MG63 (cell line): ENCODE data around the gene CDK5RAP2. TPM values are rescaled to one million over a fixed set of nuclear protein-coding genes. Genes with fewer than 3 reads are reported as not detected.
"Not testable (repeated sequence)": the region's sequence is repeated elsewhere in the genome, so short reads cannot be mapped to it uniquely, and the experiment has no call there.

Source experiments
- DNase-seq: peaks from one replicate; pipeline ENCODE4 v3.0.0-alpha.2; 2020
- H3K27me3 ChIP-seq: fragments of 250-450 bp; sonication (Bioruptor Pico); 2 replicates; pipeline ENCODE4 v1.5.1; 2020; ENCODE audit warnings: mild to moderate bottlenecking, moderate library complexity
- H3K36me3 ChIP-seq: fragments of 250-450 bp; sonication (Bioruptor Pico); 2 replicates; pipeline ENCODE4 v1.5.1; 2020; ENCODE audit warnings: mild to moderate bottlenecking, moderate library complexity
- H3K4me3 ChIP-seq: fragments of 250-450 bp; sonication (Bioruptor Pico); 2 replicates; pipeline ENCODE4 v1.5.1; 2020; ENCODE audit warnings: mild to moderate bottlenecking, moderate library complexity
- H3K9me3 ChIP-seq: fragments of 250-450 bp; sonication (Bioruptor Pico); 2 replicates; pipeline ENCODE4 v1.5.1; 2020; ENCODE audit warnings: mild to moderate bottlenecking, moderate library complexity
- total RNA-seq: library from RNA; depleted of rRNA; stranded (reverse); fragments of >200 nt; shearing (Covaris generic); gene quantifications from 2 replicates; pipeline ENCODE4 v1.2.3, GENCODE V29; 2014; ENCODE audit warnings: low replicate concordance

Gene CDK5RAP2
- total RNA-seq, 1 experiment from 2014 or later: 30.4 TPM

DNA sequence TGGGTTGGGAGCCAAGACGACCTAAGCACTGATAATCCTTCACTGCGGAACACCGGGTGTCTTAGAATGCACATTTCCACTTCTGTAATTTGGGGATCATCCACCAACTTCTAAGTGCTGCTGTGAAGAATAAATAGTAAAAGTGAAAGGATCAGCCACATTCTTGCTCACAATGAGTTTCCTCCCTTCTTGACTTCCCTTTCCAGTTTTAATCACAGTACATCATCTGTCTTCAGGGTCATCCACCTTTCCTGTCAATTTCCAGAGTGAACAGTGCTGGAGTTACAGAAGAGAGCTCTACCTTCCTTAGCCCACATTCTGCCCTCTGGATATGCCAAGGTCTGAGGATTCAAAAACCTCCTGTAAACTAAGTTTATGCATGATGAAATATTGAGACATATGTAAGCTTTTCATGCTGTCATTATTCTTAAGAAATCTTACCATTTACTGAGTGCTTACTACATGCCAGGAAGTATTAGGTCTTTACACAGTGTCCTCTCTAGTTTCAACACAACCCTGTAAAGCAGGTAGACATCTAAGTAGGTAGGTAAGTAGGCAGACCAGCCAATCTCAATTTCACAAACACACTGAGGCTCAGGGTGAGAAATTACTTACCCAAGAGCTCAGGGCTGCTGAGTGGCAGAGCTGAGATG lies 105.2 kb downstream of the CDK5RAP2 start:
- DNase-seq: no peak
- no peaks in the 10 kb centered on the region for H3K9me3 ChIP-seq
- H3K27me3 ChIP-seq: no peaks in the 10 kb centered on the region
- H3K4me3 ChIP-seq: no peak overlapping the region
- H3K36me3 ChIP-seq: peaks cover 50% of the 10 kb centered on the region

DNA sequence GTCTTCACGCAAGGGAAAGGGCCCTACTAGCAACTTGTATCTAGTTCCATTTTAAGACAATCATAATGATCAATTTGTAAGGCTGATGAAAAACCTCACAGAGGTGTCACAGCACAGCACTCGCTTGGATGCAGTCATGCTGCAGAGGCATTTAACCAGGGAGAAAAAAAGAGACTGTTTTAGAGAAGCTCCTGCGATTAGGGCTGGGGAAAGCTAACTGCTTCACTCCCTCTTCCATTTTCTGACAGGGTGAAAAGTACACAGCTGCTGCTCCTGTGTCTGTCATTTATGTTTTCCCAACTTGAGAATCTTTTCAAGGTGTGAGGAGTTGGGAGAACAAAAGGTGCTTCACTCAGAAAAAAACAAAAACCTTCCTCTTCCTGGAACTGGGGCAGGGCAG lies 106.4 kb downstream of the CDK5RAP2 start:
- Histone ChIP-seq H3K4me3 (no peak overlapping the region), H3K27me3 (no peaks in the 10 kb centered on the region), H3K9me3 (no peaks in the 10 kb centered on the region), H3K36me3 (peaks cover 49% of the 10 kb centered on the region)
- DNase-seq: no peak

DNA sequence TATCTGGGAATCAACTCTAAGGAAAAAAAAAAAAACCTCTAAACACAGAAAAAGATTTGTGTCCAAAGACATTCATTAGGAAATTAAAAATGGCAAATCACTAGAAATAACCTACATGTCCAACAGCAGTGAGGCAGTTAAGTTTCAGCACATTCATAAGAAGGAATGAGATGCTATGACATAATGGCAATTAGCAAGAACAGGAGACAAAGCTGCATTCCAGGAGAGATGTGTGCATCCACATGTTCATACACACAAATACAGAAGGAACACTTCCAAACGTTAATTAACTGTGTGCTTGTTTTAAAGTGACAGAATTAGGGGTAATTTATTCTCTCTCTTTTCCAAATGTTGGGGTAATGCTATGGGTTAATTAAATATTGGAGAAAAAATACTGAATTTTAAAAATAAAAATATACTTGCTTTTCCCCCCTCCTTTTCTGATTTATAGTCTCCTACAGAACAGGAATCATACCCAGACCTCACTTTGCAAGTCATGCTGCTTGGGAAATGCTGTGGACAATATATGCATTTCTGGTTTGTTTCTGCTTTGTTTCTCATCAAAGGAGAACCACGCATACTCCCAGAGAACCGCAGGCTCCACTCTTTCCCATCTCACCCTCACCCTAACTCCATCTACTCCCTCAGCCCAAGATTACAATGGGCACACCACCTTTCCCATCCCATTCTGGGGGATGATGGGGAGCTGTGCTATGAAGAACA lies 114.1 kb downstream of the CDK5RAP2 start:
- no peaks in the 10 kb centered on the region for H3K27me3 ChIP-seq
- H3K4me3 ChIP-seq: no peak overlapping the region
- H3K9me3 ChIP-seq: no peaks in the 10 kb centered on the region
- DNase-seq: no peak
- H3K36me3 ChIP-seq: peaks cover 21% of the 10 kb centered on the region

DNA sequence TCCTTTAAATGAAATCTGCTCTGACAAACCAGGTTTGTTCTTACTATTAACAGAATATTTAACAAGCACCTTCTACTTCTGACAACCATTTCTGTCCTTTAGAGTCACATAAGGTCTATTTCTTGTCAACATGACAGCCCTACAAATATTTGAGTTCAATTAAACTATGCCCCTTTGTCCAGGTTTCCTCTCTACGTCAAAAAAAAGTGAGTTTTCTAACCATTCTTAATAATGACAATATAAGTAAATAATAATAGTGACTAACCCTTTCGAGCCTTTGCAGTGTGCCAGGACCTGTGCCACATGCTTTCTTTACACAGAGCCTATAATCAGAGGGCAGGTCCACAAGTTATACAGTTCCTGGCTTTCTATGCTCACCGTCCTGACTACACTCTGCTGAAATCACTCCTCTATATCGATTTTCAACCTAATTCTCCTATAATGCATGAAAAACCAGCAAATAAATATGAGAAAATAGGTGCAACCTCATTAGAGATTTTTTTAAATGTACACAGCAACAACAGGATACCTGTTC lies 115.0 kb downstream of the CDK5RAP2 start:
- no peak for DNase-seq

DNA sequence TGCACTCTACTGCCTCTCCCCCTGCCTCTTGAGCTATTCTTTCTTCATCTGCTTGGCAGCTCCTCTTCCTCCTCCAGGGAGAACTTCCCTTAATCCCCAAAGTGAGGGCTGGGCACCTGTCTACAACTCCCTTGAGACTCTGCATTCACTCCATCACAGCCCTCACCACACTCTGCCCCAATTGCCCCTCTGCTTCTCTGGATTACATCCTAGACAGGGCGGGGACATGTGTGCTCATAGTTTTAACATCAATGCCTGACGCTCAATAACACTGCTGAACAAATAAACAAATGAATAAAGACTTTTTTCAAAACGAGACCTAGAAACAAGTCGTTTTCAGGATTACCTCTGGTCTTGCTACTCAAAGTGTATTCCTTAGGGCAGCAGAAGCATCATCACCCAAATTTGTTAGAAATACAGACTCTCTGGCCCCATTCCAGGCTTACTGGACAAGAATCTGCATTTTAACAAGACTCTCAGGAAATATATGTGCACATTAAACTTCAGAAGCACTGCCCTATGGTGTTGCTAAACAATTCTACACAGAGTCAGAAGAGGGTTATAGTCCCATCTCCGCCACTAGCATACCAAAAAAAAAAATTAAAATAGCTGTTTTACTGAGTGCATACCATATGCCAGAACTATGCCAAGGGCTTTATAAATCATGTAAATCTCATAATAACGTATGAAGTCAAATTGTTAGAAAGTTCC lies 115.6 kb downstream of the CDK5RAP2 start:
- DNase-seq: no peak

More for the DNA sequence above, 115.0 kb downstream of the CDK5RAP2 start:
- Histone ChIP-seq H3K9me3 (no peaks in the 10 kb centered on the region), H3K27me3 (no peaks in the 10 kb centered on the region), H3K4me3 (no peak overlapping the region), H3K36me3 (peaks cover 19% of the 10 kb centered on the region)

DNA sequence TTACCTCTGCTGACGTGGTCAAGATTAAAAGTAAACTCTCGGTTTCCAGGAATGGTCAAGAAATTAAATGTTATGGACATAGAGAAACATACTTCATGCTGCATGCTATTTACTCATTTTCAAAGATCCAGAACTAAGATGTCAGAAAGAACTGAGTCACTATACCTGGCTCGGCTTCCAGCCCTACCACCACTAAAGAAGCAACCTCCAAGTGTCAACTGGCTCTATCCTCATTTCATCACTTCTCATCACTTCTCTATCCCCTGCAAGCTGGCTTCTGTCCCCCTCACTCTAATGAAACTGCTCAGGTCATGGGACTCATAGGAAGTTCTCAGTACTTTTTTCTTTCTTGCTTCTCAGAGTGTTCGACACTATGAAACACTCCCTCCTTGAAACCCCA lies 116.2 kb downstream of the CDK5RAP2 start:
- peaks cover 14% of the 10 kb centered on the region for H3K36me3 ChIP-seq
- DNase-seq: no peak
- no peak overlapping the region for H3K4me3 ChIP-seq
- no peaks in the 10 kb centered on the region for H3K27me3 ChIP-seq
- no peaks in the 10 kb centered on the region for H3K9me3 ChIP-seq

More for the DNA sequence above, 115.6 kb downstream of the CDK5RAP2 start:
- no peaks in the 10 kb centered on the region for H3K27me3 ChIP-seq
- peaks cover 16% of the 10 kb centered on the region for H3K36me3 ChIP-seq
- H3K4me3 ChIP-seq: no peak overlapping the region
- H3K9me3 ChIP-seq: no peaks in the 10 kb centered on the region

DNA sequence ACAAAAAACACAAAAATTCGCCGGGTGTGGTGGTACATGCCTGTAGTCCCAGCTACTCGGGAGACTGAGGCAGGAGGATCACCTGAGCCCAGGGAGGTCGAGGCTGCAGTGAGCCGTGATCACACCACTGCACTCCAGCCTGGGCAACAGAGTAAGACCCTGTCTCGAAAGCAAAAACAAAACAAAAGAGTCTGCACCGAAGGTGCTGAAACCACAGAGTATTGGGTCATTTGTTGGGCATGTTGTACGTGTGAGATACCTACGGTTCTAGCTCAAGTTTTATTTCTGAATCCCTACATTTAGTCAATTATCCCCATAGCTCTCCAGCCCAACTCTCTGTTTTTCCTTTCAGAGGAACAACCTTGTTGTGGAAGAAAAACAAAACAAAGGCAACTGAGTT lies 118.3 kb downstream of the CDK5RAP2 start:
- not testable (repeated sequence) for H3K27me3 ChIP-seq, H3K4me3 ChIP-seq, DNase-seq, H3K9me3 ChIP-seq, H3K36me3 ChIP-seq

DNA sequence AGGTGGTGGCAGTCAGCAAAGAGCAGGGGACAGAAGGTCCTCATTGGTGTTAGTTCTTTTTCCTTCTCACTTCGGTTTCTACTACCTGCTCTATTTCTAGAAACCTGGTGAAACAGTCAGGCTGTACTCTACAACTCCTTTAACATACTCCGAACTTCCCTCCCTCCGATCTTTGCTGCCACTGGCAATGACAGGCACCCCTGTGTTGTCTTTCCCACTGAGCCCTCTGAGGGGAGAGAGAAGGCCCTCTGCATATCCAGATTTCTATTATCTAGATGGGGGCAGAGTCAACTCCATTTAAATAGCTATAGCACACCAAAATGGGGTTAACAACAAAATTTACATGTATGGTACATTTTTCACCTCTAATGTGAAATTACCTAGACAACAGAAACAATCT lies 123.7 kb downstream of the CDK5RAP2 start:
- H3K36me3 ChIP-seq: peaks cover 31% of the 10 kb centered on the region
- H3K27me3 ChIP-seq: no peaks in the 10 kb centered on the region
- DNase-seq: no peak
- H3K4me3 ChIP-seq: no peak overlapping the region
- no peaks in the 10 kb centered on the region for H3K9me3 ChIP-seq

DNA sequence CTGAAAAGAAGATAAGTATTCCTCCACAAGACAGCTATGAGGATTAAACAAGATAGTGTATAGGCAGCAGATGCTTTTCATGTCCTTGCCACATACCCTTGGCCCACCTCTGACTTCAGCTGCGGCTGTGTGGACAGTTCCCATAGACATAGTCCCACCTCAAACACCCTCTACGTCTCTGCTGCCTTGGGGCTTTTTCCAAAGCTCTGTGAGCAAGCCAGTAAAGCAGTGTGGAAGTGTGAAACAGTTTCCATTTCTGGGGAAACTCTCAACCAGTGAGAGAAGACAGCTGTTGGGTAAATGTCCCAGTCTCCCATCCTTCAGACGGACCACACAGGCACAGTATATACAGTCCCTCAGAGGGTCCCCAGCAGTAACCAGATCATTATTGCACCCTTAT lies 125.5 kb downstream of the CDK5RAP2 start:
- no peaks in the 10 kb centered on the region for H3K9me3 ChIP-seq
- H3K27me3 ChIP-seq: no peaks in the 10 kb centered on the region
- peaks cover 39% of the 10 kb centered on the region for H3K36me3 ChIP-seq
- DNase-seq: no peak
- H3K4me3 ChIP-seq: no peak overlapping the region

DNA sequence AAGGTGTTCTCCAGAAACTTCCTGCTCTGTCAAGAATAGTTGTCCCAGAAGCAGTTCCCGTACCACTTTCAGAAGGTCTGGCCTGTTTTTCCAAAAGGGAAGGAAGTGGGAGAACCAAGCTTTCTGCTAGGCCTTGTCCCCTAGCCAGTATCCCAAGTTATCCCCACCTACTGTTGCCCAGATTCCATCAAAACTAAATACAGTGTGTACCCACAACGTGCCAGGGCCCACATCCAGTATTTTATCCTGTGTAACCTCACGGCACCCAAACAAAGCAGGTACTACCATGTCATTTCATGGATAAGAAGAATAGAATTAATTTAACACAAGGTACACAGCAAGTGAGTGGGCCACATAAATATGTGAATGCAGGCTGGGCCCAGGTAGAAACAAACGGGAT lies 126.2 kb downstream of the CDK5RAP2 start:
- Histone ChIP-seq H3K27me3 (no peaks in the 10 kb centered on the region), H3K9me3 (no peaks in the 10 kb centered on the region), H3K36me3 (peaks cover 39% of the 10 kb centered on the region), H3K4me3 (no peak overlapping the region)
- DNase-seq: no peak

DNA sequence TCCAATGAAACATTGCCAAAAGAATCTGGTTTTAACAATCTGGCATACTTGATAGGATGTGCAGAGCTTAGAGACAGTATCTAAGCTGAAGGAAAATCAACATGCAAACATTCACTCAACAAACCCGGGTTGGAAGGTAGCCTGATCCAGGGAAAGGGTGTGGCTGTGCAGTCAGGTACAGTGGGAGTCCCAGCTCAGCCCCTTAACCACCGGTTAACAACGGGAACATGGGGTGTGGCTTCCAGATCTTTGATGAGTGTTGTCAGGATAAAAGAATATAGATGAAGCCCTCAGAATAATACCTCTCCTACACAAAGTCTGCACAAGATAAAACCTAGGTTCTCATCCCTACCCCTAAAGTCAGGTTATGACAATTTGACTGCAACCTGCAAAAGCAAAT lies 127.3 kb downstream of the CDK5RAP2 start:
- H3K36me3 ChIP-seq: peaks cover 39% of the 10 kb centered on the region
- no peak overlapping the region for H3K4me3 ChIP-seq
- no peak for DNase-seq
- H3K9me3 ChIP-seq: no peaks in the 10 kb centered on the region
- no peaks in the 10 kb centered on the region for H3K27me3 ChIP-seq

DNA sequence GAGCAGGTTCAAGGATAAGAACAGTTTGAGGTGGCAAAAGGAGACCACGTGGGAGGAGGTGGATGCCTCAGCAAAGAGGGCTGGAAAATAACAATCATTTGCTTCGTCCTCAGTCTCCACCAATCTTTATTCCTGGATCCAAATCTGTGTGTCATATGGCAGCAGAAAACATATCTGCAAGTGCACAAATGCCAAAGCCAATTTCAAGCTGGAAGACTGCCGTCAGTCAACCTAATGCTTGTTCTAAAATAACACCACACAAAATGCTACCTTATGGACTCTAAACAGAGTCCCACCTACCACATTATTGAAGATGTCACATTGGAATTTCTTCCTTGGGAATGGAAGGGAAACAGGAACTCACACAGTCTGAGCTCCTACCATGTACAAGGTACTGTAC lies 129.1 kb downstream of the CDK5RAP2 start:
- Histone ChIP-seq H3K27me3 (no peaks in the 10 kb centered on the region), H3K36me3 (peaks cover 38% of the 10 kb centered on the region), H3K9me3 (no peaks in the 10 kb centered on the region), H3K4me3 (no peak overlapping the region)
- no peak for DNase-seq

DNA sequence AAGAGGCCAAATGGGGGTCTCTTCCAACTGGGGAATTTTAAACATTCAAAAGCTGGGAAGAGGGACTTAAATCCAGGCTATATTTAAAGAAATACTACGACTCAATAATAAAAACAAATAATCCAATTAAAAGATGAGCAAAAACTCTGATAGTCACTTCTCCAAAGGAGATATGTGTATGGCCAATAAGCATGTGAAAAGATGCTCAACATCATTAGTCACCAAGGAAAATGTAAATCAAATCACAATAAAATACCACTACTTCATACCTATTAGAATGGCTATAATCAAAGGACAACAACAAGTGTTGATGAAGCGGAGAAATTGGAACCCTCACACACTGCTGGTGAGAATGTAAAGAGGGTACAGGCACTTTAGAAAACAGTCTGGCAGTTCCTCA lies 130.4 kb downstream of the CDK5RAP2 start:
- no peak for DNase-seq
- H3K27me3 ChIP-seq: no peaks in the 10 kb centered on the region

DNA sequence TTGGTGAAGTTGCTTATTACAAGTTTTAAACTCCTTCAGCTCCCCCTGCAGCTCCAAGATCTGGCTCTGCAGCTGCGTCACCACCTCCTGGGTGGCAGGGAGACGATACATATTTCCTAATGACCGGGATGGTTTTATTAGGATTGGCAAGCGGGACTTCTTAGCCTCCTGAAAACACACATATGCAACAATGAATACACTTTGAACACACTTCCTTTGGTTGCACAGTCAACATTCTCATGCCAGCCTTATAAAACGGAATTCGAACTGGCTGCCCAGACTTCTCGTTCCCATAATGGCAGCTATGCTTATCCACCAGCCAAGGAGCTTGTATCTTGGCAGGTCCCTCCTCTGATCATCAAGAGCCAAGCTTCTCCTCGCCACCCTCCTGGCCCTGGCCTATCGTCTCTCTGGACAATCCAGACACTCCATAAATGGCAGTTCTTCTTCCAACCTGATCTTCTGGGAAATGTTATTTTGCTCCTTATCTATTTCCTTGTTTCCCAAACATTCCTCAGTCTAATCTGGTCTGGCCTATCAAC lies 131.9 kb downstream of the CDK5RAP2 start:
- no peak for DNase-seq
- no peak overlapping the region for H3K4me3 ChIP-seq
- H3K36me3 ChIP-seq: peaks cover 36% of the 10 kb centered on the region
- H3K9me3 ChIP-seq: no peaks in the 10 kb centered on the region
- H3K27me3 ChIP-seq: no peaks in the 10 kb centered on the region

More for the DNA sequence above, 130.4 kb downstream of the CDK5RAP2 start:
- no peaks in the 10 kb centered on the region for H3K9me3 ChIP-seq
- H3K4me3 ChIP-seq: no peak overlapping the region
- H3K36me3 ChIP-seq: peaks cover 41% of the 10 kb centered on the region

DNA sequence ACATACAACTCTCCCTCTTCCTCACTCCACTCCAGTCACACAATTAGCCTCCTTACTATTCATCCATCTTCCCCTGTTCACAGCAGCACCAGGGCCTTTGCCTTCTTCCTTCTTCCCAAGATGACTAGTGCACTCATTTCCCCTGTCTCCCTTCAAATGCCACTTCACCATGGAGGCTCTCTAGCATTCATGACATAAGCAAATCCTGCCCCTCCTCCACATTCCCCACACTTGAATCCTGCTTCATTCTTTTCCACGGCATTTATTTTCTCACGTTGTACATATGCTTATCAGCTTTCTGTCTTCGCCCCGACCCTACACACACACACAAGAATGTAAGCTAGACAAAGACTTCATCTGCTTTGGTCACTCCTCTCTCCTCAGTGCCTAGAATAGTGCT lies 133.3 kb downstream of the CDK5RAP2 start:
- H3K27me3 ChIP-seq: no peaks in the 10 kb centered on the region
- DNase-seq: no peak
- no peaks in the 10 kb centered on the region for H3K9me3 ChIP-seq

DNA sequence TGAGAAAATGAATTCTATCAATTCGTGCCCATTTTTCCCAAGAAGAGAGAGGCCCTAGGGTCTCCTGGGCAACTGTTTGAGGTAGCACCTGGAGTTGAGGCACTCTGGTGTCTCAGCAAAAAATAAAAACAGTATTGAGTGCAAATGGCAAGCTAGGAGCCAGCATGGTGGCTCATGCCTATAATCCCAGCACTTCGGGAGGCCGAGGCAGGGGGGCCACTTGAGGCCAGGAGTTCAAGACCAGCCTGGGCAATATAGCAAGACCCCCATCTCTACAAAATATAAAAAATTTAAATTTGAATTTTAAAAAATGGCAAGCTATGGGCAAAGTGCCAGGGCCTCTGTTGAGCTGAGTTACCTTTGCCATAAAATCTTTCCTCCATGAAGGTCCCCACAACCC lies 136.0 kb downstream of the CDK5RAP2 start:
- no peak for DNase-seq
- H3K4me3 ChIP-seq: no peak overlapping the region
- H3K9me3 ChIP-seq: no peaks in the 10 kb centered on the region
- peaks cover 49% of the 10 kb centered on the region for H3K36me3 ChIP-seq
- no peaks in the 10 kb centered on the region for H3K27me3 ChIP-seq

More for the DNA sequence above, 133.3 kb downstream of the CDK5RAP2 start:
- H3K36me3 ChIP-seq: peaks cover 41% of the 10 kb centered on the region
- H3K4me3 ChIP-seq: no peak overlapping the region

DNA sequence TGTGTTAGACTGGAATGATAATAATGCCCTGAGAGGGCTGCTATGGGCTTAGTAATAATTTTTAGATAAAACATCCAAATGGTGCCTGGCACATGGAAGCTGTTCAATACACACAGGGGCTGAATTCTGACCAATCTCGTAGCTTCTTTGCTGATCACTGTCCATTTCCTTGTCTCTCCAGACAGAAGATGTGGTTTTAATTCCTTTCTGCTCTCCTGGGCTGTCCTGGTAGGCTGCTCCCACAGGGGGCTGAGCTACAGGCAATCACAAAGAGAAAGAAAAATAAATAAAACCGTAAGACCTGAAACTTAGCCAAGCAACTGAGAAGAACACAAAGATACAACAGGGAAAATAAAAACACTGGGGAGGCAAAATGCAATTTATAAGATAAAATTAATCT lies 136.5 kb downstream of the CDK5RAP2 start:
- no peak overlapping the region for H3K4me3 ChIP-seq
- DNase-seq: peak; percentile 43
- H3K9me3 ChIP-seq: no peaks in the 10 kb centered on the region
- peaks cover 54% of the 10 kb centered on the region for H3K36me3 ChIP-seq
- H3K27me3 ChIP-seq: no peaks in the 10 kb centered on the region
